Breast epithelium (tissue), 4 donors: ENCODE measurements around the gene RRAS. TPM values are rescaled to one million over a fixed set of nuclear protein-coding genes. Genes with fewer than 3 reads are reported as not detected.
"Not testable (repeated sequence)": the region's sequence is repeated elsewhere in the genome, so short reads cannot be mapped to it uniquely, and the experiment has no call there.

ENCODE experiments used
- DNase-seq, 2 donors: peaks; one replicate each; pipeline ENCODE4 v3.0.0-alpha.2; 2019; ENCODE audit warnings: low spot score in 2 of 2
- H3K27ac ChIP-seq, 2 donors: fragments of 200-600 bp; sonication (generic) in 1 of 2; one replicate each; pipeline ENCODE4 v1.5.1; 2016 to 2019; ENCODE audit warnings: mild to moderate bottlenecking in 1 of 2
- H3K27me3 ChIP-seq, 2 donors: fragments of 200-600 bp; sonication (generic) in 1 of 2; one replicate each; pipeline versions ENCODE4 v1.5.1 to v1.6.0; 2017 to 2019; ENCODE audit warnings: control low read depth in 1 of 2, mild to moderate bottlenecking in 1 of 2
- H3K36me3 ChIP-seq: fragments of 200-600 bp; one replicate; pipeline ENCODE4 v1.5.1; 2019
- H3K4me1 ChIP-seq, 2 donors: fragments of 200-600 bp; sonication (generic); one replicate each; pipeline ENCODE4 v1.5.1; 2016 to 2019; ENCODE audit warnings: control low read depth in 1 of 2
- H3K4me3 ChIP-seq, 3 donors: fragments of 200-600 bp; sonication (generic); 1 replicate in 2 of 3; 2 replicates in 1 of 3; pipeline ENCODE4 v1.5.1; 2016 to 2019; ENCODE audit warnings: mild to moderate bottlenecking in 3 of 3, moderate library complexity in 2 of 3
- H3K9me3 ChIP-seq, 2 donors: fragments of 200-600 bp; sonication (generic) in 1 of 2; one replicate each; pipeline ENCODE4 v1.5.1; 2016 to 2019; ENCODE audit warnings: control low read depth in 1 of 2
- POLR2A ChIP-seq: fragments of 450-650 bp; IDR thresholded peaks from one replicate; pipeline ENCODE4 v1.6.1; 2016; ENCODE audit warnings: antibody characterized with exemption, mild to moderate bottlenecking, moderate library complexity
- POLR2AphosphoS5 ChIP-seq, 3 donors: sonication (generic); formaldehyde crosslinking; IDR thresholded peaks; one replicate each; pipeline ENCODE4 v1.6.1; 2017; ENCODE audit warnings: antibody characterized with exemption in 3 of 3
- intact Hi-C: fragments of 100-400 bp; cut with DNase I; formaldehyde crosslinking; loops from one replicate; pipeline ENCODE4 v1.15.1; 2023; ENCODE audit warnings: low total_unique reads
- total RNA-seq, 3 donors: library from RNA; depleted of rRNA; stranded (reverse); fragments of >200 nt; gene quantifications; one replicate each; pipeline ENCODE4 v1.1.0, GENCODE V29; 2016
- TF ChIP-seq, protein P1 (sequence below), 3 donors: fragments of 450-650 bp; IDR thresholded peaks; one replicate each; pipeline ENCODE4 v1.5.1; 2016 to 2017; ENCODE audit warnings: antibody characterized with exemption in 3 of 3, mild to moderate bottlenecking in 3 of 3, moderate library complexity in 3 of 3

The RRAS gene
- total RNA-seq, 3 donors from 2014 or later = 34.8 to 114 (median 41.0) TPM

DNA sequence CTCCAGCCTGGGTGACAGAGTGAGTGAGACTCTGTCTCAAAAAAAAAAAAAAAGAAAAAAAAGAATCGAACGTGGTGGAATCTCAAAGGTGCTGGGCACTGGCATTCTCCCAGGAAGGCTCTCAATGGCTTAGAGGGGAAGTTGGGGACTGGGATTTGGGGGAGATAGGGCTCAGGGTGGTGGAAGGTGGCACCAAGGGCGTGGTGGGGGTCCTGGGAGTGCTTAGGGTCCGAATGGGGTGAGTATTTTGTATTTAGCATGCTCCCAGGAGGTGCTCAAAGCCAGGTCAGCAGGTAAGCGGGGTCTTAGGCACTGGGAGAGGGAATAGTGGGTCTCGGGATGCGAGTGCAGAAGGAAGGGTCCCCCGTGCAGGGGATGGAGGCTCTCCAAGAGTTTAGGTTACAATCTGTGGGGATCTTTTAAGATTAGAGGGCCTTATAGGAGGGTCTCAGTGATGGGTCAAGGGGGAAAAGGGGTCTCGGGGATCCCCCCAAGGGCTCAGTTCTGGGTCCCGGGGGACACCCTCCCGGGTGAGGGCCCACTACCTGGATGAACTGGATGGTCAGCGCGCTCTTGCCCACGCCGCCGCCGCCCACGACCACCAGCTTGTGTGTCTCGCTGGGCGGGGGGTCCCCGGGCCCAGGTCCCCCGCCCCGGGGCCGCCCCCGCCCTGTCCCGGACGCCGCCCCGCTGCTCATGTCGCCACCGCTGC, 386 bp downstream of the RRAS start:
- H3K4me3 ChIP-seq = peak overlapping the region; percentile 97 to 99 (median 98)
- TF ChIP-seq POLR2A = no peak
- TF ChIP-seq, protein P1, sequence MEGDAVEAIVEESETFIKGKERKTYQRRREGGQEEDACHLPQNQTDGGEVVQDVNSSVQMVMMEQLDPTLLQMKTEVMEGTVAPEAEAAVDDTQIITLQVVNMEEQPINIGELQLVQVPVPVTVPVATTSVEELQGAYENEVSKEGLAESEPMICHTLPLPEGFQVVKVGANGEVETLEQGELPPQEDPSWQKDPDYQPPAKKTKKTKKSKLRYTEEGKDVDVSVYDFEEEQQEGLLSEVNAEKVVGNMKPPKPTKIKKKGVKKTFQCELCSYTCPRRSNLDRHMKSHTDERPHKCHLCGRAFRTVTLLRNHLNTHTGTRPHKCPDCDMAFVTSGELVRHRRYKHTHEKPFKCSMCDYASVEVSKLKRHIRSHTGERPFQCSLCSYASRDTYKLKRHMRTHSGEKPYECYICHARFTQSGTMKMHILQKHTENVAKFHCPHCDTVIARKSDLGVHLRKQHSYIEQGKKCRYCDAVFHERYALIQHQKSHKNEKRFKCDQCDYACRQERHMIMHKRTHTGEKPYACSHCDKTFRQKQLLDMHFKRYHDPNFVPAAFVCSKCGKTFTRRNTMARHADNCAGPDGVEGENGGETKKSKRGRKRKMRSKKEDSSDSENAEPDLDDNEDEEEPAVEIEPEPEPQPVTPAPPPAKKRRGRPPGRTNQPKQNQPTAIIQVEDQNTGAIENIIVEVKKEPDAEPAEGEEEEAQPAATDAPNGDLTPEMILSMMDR (IDR thresholded peaks at IDR 0.05) = no peak
- TF ChIP-seq POLR2AphosphoS5 (IDR thresholded peaks at IDR 0.05) = no peak

DNA sequence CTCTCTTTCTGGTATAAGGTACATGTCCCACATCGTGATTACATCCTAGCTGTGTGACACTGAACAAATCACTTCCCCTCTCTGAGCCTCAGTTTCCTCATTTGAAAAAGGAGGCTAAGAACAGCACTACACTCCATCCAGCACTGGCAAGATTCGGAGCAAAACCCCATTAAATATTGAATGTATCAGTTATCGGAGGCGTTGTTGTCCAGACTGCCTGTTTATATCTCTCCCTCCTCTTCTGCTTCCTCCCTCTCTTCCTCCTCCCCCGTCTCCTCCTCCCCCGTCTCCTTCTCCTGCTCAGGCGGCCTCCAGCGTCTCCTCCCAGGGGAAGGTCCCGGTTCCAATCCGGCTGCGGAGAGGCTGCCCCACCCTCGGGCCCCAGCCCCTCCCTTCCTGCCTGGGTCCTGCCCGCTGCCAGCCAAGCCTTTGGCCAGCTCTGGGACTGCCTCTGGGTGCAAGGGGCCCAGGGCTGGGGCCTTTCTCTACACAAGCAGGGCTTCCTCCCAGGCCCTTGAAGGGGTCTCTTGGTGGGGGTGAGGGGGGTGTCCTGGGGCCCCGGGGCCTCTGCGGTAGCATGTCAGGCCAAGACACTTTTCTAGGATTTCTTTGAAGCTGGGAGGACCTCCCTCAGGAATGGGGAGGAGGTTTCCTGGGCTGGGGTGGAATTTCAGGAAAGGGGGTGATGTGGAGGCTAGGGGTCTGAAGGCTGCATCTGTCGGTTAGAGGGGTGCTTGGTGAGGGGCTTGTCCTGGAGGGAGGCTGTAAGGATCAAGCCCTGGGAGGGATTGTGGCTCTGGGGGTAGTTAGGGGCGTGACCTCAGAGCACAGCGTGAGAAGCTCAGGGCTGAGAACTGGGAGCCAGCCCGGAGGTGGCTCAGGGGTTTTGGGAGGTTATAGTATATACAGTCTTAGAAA, 1.9 kb downstream of the RRAS start:
- H3K27me3 ChIP-seq = no peaks in the 10 kb centered on the region
- H3K4me3 ChIP-seq = peak overlapping the region; percentile 97 to 99 (median 98)
- TF ChIP-seq, protein P1 (IDR thresholded peaks at IDR 0.05) = no peak
- intact Hi-C loops = no loop called here
- peaks cover 5 to 9% of the 10 kb centered on the region in 2 donors for H3K4me1 ChIP-seq
- H3K27ac ChIP-seq = peak overlapping the region; percentile 70 to 100
- no peaks in the 10 kb centered on the region for H3K9me3 ChIP-seq
- H3K36me3 ChIP-seq = no peaks in the 10 kb centered on the region
- DNase-seq = peak; percentile 55 to 73

More for the DNA sequence above, 386 bp downstream of the RRAS start:
- Histone ChIP-seq H3K36me3 (no peaks in the 10 kb centered on the region), H3K27me3 (no peaks in the 10 kb centered on the region), H3K9me3 (no peaks in the 10 kb centered on the region), H3K27ac (peak overlapping the region; percentile 99 to 100), H3K4me1 (peaks cover 5 to 22% of the 10 kb centered on the region in 2 donors)
- intact Hi-C loops = no loop called here
- peak in 1 of 2 donors; percentile 50 for DNase-seq

DNA sequence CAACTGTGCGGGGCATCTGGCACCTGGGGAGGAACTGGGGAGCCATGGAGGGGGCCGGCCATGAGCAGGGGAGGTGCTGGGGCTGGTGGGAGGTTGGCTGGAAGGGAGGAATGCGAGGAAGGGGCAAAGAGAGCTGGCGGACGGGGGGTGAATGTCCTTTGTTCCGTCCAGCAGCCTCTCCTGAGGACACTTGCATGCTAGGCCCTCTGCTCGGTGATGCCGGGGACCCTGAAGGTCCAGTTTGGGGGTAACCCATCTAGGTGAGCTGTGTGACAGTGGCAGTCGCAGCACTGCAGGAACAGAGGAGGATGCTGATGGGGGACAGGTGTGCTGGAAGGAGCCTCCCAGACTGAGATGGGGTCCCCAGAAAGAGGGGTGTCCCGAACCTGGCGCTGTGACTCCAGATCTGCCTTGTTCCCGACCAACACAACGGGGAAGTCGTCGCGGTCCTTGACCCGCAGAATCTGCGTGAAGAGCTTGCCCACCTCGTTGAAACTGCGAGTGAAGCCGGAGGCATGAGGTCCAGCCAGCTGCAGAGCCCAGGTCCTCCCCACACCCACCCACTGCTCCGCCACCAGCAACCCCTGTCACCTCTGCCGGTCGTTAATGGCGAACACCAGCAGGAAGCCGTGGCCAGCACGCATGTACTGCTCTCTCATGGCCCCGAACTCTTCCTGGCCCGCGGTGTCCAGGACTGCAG, 3.6 kb downstream of the RRAS start:
- no peak overlapping the region for H3K4me3 ChIP-seq
- peak overlapping the region in 1 of 2 donors; percentile 50 for H3K27ac ChIP-seq
- DNase-seq = no peak
- H3K9me3 ChIP-seq = no peaks in the 10 kb centered on the region
- no peaks in the 10 kb centered on the region for H3K36me3 ChIP-seq
- intact Hi-C loops = no loop called here
- H3K4me1 ChIP-seq = peaks cover 5 to 9% of the 10 kb centered on the region in 2 donors
- no peak for TF ChIP-seq POLR2A
- TF ChIP-seq, protein P1 (IDR thresholded peaks at IDR 0.05) = no peak
- TF ChIP-seq POLR2AphosphoS5 (IDR thresholded peaks at IDR 0.05) = no peak
- no peaks in the 10 kb centered on the region for H3K27me3 ChIP-seq

DNA sequence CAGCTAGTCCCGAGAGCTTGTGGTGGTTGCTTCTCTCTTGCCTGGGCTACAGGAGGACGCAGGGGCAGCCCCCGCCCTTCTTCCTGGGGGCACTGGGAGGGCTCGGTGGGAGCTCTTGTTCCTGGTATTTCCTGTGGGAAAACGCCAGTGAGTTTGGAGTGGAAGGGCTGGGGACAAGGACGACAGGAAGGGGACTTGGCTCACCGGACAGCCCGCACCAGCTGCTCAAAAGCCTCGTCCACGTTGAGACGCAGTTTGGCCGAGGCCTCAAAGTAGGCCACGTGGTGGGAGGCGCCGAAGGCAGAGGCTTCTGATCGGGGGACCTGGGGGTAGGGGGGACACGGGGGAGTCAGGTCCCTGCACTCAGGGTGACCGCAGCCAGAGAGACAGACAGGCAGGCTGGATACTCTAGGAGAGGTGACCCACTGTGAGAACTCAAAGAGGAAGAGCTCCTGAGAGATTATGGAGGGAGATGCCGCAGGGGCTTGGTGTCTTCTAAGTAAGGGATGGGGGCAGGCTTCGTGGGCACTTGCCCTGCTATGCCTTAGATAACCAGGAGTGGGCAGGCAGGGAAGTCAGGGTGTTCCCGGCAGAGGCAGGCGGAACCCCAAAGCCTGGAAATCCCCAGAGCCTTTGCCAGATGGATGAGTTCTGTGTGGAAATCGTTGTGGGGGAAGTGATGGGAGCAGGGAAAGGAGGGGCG, 4.3 kb downstream of the RRAS start:
- peaks cover 5 to 9% of the 10 kb centered on the region in 2 donors for H3K4me1 ChIP-seq
- H3K36me3 ChIP-seq = no peaks in the 10 kb centered on the region
- no peak for DNase-seq
- peak overlapping the region in 1 of 2 donors; percentile 50 for H3K27ac ChIP-seq
- intact Hi-C loops = no loop called here
- no peaks in the 10 kb centered on the region for H3K27me3 ChIP-seq
- no peak overlapping the region for H3K4me3 ChIP-seq
- TF ChIP-seq, protein P1 (IDR thresholded peaks at IDR 0.05) = no peak
- TF ChIP-seq POLR2AphosphoS5 (IDR thresholded peaks at IDR 0.05) (no peak), POLR2A (no peak)
- no peaks in the 10 kb centered on the region for H3K9me3 ChIP-seq

DNA sequence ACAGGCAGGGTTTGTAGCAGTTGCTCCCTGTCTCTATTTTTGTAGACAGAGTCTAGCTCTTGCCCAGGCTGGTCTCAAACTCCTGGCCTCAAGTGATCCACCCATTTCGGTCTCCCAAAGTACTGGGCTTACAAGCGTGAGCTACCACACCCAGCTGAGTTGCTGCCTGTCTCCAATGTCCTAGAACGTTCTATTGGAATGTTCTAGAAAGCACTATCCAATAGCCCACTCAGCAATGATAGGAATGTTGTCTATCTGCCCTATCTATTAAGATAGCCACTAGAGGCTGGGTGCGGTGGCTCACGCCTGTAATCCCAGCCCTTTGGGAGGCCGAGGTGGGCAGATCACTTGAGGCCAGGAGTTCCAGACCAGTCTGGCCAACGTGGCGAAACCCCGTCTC, 6.7 kb downstream of the RRAS start:
- H3K27ac ChIP-seq, H3K4me1 ChIP-seq: not testable (repeated sequence)

More for the DNA sequence above, 6.7 kb downstream of the RRAS start:
- DNase-seq, H3K36me3 ChIP-seq, H3K4me3 ChIP-seq, H3K9me3 ChIP-seq, H3K27me3 ChIP-seq, intact Hi-C loops: not testable (repeated sequence)
